ENCODE data around the gene ZNF275.

DNA sequence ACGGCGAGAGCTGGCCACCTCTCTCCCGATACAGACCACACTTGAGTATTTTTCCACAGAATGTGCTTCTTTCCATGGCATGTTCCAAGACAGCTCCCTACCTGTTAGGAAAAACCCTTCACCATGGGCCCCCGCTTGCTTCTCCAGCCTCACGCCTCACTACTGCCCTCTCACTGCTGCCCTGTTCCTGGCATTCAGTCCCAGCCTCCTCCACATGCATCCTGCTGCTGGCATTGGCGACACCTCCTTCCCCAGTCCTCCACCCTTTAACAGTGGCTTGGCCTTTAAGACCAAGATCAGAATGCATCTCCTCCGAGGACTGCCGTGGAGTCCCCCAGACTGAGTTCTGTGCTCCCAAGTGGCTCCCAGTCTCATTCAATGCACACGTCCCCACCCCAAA, 23.1 kb upstream of the ZNF275 start:
- TF ChIP-seq CTCF (IDR thresholded peaks at IDR 0.05) (no peak), POLR2A (IDR thresholded peaks at IDR 0.05) (no peak), EP300 (IDR thresholded peaks at IDR 0.05) (no peak)

Data from tibial nerve (tissue), 4 donors.